Endodermal cell (in vitro differentiated cells): ENCODE data around the gene UCP2. TPM values are rescaled to one million over a fixed set of nuclear protein-coding genes. Genes with fewer than 3 reads are reported as not detected.
"Not testable (repeated sequence)": the region's sequence is repeated elsewhere in the genome, so short reads cannot be mapped to it uniquely, and the experiment has no call there.

ENCODE experiments used
- DNase-seq: peaks from one replicate; pipeline ENCODE4 v3.0.0-alpha.2; 2017
- H3K27ac ChIP-seq: 2 replicates; pipeline ENCODE4 v1.5.1; 2013; ENCODE audit warnings: mild to moderate bottlenecking, low read depth, low read length, moderate library complexity
- H3K27me3 ChIP-seq: 2 replicates; pipeline ENCODE4 v1.6.1; 2013; ENCODE audit warnings: mild to moderate bottlenecking, low read length, moderate library complexity; ENCODE audit not compliant: insufficient read depth, control insufficient read depth, poor library complexity, severe bottlenecking
- H3K36me3 ChIP-seq: 2 replicates; pipeline ENCODE4 v1.7.0; 2013; ENCODE audit warnings: mild to moderate bottlenecking, low read length, moderate library complexity; ENCODE audit not compliant: control insufficient read depth, insufficient read depth
- H3K4me1 ChIP-seq: one replicate; pipeline ENCODE4 v1.7.0; 2013; ENCODE audit warnings: low read length; ENCODE audit not compliant: control insufficient read depth, insufficient read depth
- H3K4me3 ChIP-seq: 2 replicates; pipeline ENCODE4 v1.5.1; 2013; ENCODE audit warnings: mild to moderate bottlenecking, low read length, moderate library complexity
- H3K9ac ChIP-seq: 2 replicates; pipeline ENCODE4 v1.6.1; 2013; ENCODE audit warnings: mild to moderate bottlenecking, low read length, moderate library complexity; ENCODE audit not compliant: poor library complexity, severe bottlenecking; ENCODE audit errors: extremely low read depth
- H3K9me3 ChIP-seq: 2 replicates; pipeline ENCODE4 v1.6.1; 2013; ENCODE audit warnings: mild to moderate bottlenecking, low read length, moderate library complexity; ENCODE audit not compliant: control insufficient read depth
- H3K27ac Mint-ChIP-seq: 2 replicates; pipeline ENCODE4 v1.8.0; 2020; ENCODE audit warnings: mixed read lengths
- H3K27me3 Mint-ChIP-seq: 2 replicates; pipeline ENCODE4 v1.8.0; 2021; ENCODE audit warnings: mild to moderate bottlenecking, mixed read lengths; ENCODE audit not compliant: insufficient read depth
- H3K36me3 Mint-ChIP-seq: 2 replicates; pipeline ENCODE4 v1.8.0; 2020; ENCODE audit warnings: low read depth, mixed read lengths
- H3K4me1 Mint-ChIP-seq: 2 replicates; pipeline ENCODE4 v1.8.0; 2020; ENCODE audit warnings: mixed read lengths
- H3K4me3 Mint-ChIP-seq: 2 replicates; pipeline ENCODE4 v1.8.0; 2020; ENCODE audit warnings: mild to moderate bottlenecking, moderate library complexity, mixed read lengths
- H3K9me3 Mint-ChIP-seq: 2 replicates; pipeline ENCODE4 v1.8.0; 2020; ENCODE audit warnings: mild to moderate bottlenecking, mixed read lengths
- CTCF ChIP-seq: fragments of 200-600 bp; sonication (generic); conservative IDR thresholded peaks from 2 replicates; pipeline ENCODE4 v1.5.0; 2021; ENCODE audit warnings: antibody characterized with exemption, mild to moderate bottlenecking
- WGBS, 2 experiments: methylation state at CpG; one replicate each; pipeline versions ENCODE4 v1.1.5 to v1.1.7; 2013; ENCODE audit warnings: missing lambda C conversion rate in 2 of 2, mixed read lengths in 1 of 2; ENCODE audit not compliant: insufficient coverage in 1 of 2, insufficient read length in 1 of 2; 5-methylcytosine and 5-hydroxymethylcytosine counted together
- total RNA-seq, 2 donors: library from RNA; stranded (reverse); fragmentation: NEBNext Ultra II Directional in 1 of 2; extraction: Animal tissue kit (Norgen Biotek cat#: 25700) in 1 of 2; gene quantifications; 2 replicates in 1 of 2; 3 replicates in 1 of 2; pipeline ENCODE4 v1.2.1, GENCODE V29; 2021

The UCP2 gene
- total RNA-seq, 2 donors from 2014 or later, result 140 to 202 TPM

- no peak overlapping the region for H3K27ac Mint-ChIP-seq
- no peaks in the 10 kb centered on the region for H3K4me1 ChIP-seq
- no peak overlapping the region for H3K9ac ChIP-seq
- H3K36me3 ChIP-seq, result no peaks in the 10 kb centered on the region
- H3K27ac ChIP-seq, result no peak overlapping the region
- H3K9me3 Mint-ChIP-seq, result no peaks in the 10 kb centered on the region
- no peak overlapping the region for H3K4me3 ChIP-seq
- DNase-seq, result no peak
- 91 to 100% methylated on average over 1 to 7 of the region's 7 CpGs for WGBS, 2 experiments
- no peak overlapping the region for H3K4me3 Mint-ChIP-seq
- H3K4me1 Mint-ChIP-seq, result peaks cover 4% of the 10 kb centered on the region
- H3K36me3 Mint-ChIP-seq, result no peaks in the 10 kb centered on the region
- TF ChIP-seq CTCF, result no peak
- no peaks in the 10 kb centered on the region for H3K27me3 ChIP-seq
- no peaks in the 10 kb centered on the region for H3K9me3 ChIP-seq
- H3K27me3 Mint-ChIP-seq, result peaks cover 5% of the 10 kb centered on the region
These were observed 5.6 kb upstream of the UCP2 start for GRCh38 chr11:73988227-73988626.

GRCh38 chr11:73985661-73986060 is 3.0 kb upstream of the UCP2 start:
- not testable (repeated sequence) for H3K36me3 Mint-ChIP-seq, H3K36me3 ChIP-seq, H3K4me1 ChIP-seq, H3K9ac ChIP-seq, H3K4me3 Mint-ChIP-seq, DNase-seq, H3K27me3 ChIP-seq, H3K4me3 ChIP-seq, H3K27ac ChIP-seq, H3K27ac Mint-ChIP-seq, H3K27me3 Mint-ChIP-seq, H3K9me3 ChIP-seq, H3K9me3 Mint-ChIP-seq
- peaks cover 21% of the 10 kb centered on the region for H3K4me1 Mint-ChIP-seq
- WGBS, 2 experiments, result 84 to 93% methylated on average over 3 to 4 of the region's 4 CpGs

- Histone ChIP-seq H3K36me3 (peaks cover 22% of the 10 kb centered on the region), H3K9ac (no peak overlapping the region), H3K9me3 (no peaks in the 10 kb centered on the region), H3K27me3 (no peaks in the 10 kb centered on the region), H3K4me3 (peak overlapping the region; percentile 92), H3K27ac (peak overlapping the region; percentile 69), H3K4me1 (peaks cover 10% of the 10 kb centered on the region)
- TF ChIP-seq CTCF, result no peak
- Mint-ChIP-seq H3K27me3 (peaks cover 5% of the 10 kb centered on the region), H3K9me3 (no peaks in the 10 kb centered on the region), H3K4me3 (peak overlapping the region; percentile 96), H3K4me1 (peaks cover 33% of the 10 kb centered on the region), H3K36me3 (peaks cover 25% of the 10 kb centered on the region), H3K27ac (peak overlapping the region; percentile 95)
- peak; percentile 39 for DNase-seq
- 75 to 98% methylated on average over 12 to 18 of the region's 18 CpGs for WGBS, 2 experiments
These were observed 1.3 kb upstream of the UCP2 start for GRCh38 chr11:73983741-73984538.
